HEK293T (cell line): ENCODE measurements around the gene PTPRG.

ENCODE experiments used
- CTBP1 ChIP-seq: fragments of 450-650 bp; IDR thresholded peaks from 2 replicates; pipeline ENCODE4 v1.6.1; 2016; ENCODE audit warnings: borderline replicate concordance
- FOXM1 ChIP-seq: fragments of 450-650 bp; IDR thresholded peaks from 2 replicates; pipeline ENCODE4 v1.6.1; 2017; ENCODE audit warnings: mild to moderate bottlenecking, borderline replicate concordance
- HDGF ChIP-seq: fragments of 450-650 bp; IDR thresholded peaks from 2 replicates; pipeline ENCODE4 v1.6.1; 2017; ENCODE audit warnings: antibody characterized with exemption, borderline replicate concordance
- SP1 ChIP-seq: fragments of 450-650 bp; IDR thresholded peaks from 2 replicates; pipeline ENCODE4 v1.6.1; 2017

DNA sequence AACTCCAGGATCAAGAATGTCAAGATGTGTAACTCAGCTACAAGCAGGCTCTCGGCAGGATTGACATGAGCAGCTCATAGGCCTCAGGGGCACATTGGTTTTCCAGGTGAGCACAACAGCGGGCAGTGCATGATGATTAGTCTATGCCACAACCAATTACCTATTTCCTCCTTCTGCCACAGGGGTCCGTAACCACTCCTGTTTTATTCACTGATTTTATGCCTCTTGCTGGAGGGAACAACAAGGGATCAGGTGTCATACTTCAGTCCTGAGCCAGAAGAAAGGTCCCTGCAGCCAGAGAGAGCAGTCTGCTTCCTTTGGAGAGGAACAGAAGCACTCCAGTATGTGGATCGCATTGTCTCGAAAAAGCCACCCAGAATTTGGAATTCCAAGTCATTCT, 35.1 kb upstream of the PTPRG start:
- no peak for TF ChIP-seq CTBP1
- no peak for TF ChIP-seq SP1
- no peak for TF ChIP-seq FOXM1
- no peak for TF ChIP-seq HDGF
